Measurements from ENCODE around the gene REXO5.

DNA sequence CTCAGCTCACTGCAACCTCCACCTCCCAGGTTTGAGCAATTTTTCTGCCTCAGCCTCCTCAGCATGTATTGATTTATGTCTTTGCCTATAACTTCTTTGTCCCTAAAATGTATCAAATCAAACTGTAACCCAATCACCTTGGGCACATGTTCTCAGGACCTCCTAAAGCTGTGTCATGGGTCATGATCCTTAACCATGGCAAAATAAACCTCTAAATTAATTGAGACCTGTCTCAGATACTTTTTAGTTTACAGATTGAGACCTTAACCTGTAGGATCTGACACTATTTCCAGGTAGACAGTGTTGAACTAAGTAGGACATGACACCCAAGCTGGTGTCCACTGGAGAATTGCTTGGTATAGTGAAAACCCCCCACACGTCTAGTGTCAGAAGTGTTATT, 45.2 kb upstream of the REXO5 start:
- TF ChIP-seq, protein P1, sequence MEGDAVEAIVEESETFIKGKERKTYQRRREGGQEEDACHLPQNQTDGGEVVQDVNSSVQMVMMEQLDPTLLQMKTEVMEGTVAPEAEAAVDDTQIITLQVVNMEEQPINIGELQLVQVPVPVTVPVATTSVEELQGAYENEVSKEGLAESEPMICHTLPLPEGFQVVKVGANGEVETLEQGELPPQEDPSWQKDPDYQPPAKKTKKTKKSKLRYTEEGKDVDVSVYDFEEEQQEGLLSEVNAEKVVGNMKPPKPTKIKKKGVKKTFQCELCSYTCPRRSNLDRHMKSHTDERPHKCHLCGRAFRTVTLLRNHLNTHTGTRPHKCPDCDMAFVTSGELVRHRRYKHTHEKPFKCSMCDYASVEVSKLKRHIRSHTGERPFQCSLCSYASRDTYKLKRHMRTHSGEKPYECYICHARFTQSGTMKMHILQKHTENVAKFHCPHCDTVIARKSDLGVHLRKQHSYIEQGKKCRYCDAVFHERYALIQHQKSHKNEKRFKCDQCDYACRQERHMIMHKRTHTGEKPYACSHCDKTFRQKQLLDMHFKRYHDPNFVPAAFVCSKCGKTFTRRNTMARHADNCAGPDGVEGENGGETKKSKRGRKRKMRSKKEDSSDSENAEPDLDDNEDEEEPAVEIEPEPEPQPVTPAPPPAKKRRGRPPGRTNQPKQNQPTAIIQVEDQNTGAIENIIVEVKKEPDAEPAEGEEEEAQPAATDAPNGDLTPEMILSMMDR (conservative IDR thresholded peaks at IDR 0.05; ENCODE audit: low read depth, low read length) = no peak
- no peak for TF ChIP-seq EZH2 (IDR thresholded peaks at IDR 0.05; ENCODE audit: borderline replicate concordance, low read depth, low read length, poor library complexity, severe bottlenecking)
